C4-2B (cell line): ENCODE results near the gene R3HDM2.

Source experiments
- CTCF ChIP-seq: fragments of 450-650 bp; conservative IDR thresholded peaks from 2 replicates; pipeline ENCODE4 v1.5.1; 2017; ENCODE audit warnings: mild to moderate bottlenecking
- ZFX ChIP-seq: fragments of 450-650 bp; IDR thresholded peaks from 2 replicates; pipeline ENCODE4 v1.6.1; 2017

GRCh38 chr12:57479376-57480115 is 48.7 kb upstream of the R3HDM2 start, which contains the start of gene ARHGAP9:
- no peak for TF ChIP-seq CTCF
- no peak for TF ChIP-seq ZFX
